Ascending aorta (tissue), 2 donors: ENCODE results near the gene MAST3. TPM values are rescaled to one million over a fixed set of nuclear protein-coding genes. Genes with fewer than 3 reads are reported as not detected.
A peak's percentile ranks its signal among the peaks of the same experiment; 100 is the strongest.

Experiments
- DNase-seq, 2 donors: peaks; one replicate each; pipeline ENCODE4 v3.0.0-alpha.2; 2019; ENCODE audit warnings: low spot score in 2 of 2
- H3K27ac ChIP-seq, 2 donors: fragments of 200-600 bp; sonication (generic); one replicate each; pipeline ENCODE4 v1.5.1; 2016 to 2017; ENCODE audit warnings: mild to moderate bottlenecking in 1 of 2
- H3K27me3 ChIP-seq: fragments of 200-600 bp; sonication (generic); one replicate; pipeline ENCODE4 v1.5.1; 2017
- H3K36me3 ChIP-seq, 2 donors: fragments of 200-600 bp; sonication (generic); one replicate each; pipeline ENCODE4 v1.5.1; 2016
- H3K4me1 ChIP-seq, 2 donors: fragments of 200-600 bp; sonication (generic); one replicate each; pipeline ENCODE4 v1.5.1; 2016 to 2017; ENCODE audit warnings: mild to moderate bottlenecking in 1 of 2
- H3K4me3 ChIP-seq, 2 donors: fragments of 200-600 bp; sonication (generic); one replicate each; pipeline ENCODE4 v1.5.1; 2016 to 2017; ENCODE audit warnings: mild to moderate bottlenecking in 1 of 2
- H3K9me3 ChIP-seq, 2 donors: fragments of 200-600 bp; sonication (generic); one replicate each; pipeline ENCODE4 v1.5.1; 2016
- CTCF ChIP-seq, 3 experiments: fragments of 200-600 bp in 2 of 3; fragments of 450-650 bp in 1 of 3; sonication (generic) in 2 of 3; IDR thresholded peaks; one replicate each; pipeline ENCODE4 v1.5.1; 2016 to 2019; ENCODE audit warnings: antibody characterized with exemption in 3 of 3, mild to moderate bottlenecking in 1 of 3, moderate library complexity in 1 of 3
- intact Hi-C: fragments of 100-400 bp; cut with DNase I; formaldehyde crosslinking; loops from one replicate; pipeline ENCODE4 v1.15.1; 2023
- total RNA-seq: library from RNA; depleted of rRNA; stranded (reverse); fragments of >200 nt; gene quantifications from one replicate; pipeline ENCODE4 v1.1.0, GENCODE V29; 2016

The MAST3 gene
- total RNA-seq, 1 donor from 2014 or later: 32.8 TPM

DNA sequence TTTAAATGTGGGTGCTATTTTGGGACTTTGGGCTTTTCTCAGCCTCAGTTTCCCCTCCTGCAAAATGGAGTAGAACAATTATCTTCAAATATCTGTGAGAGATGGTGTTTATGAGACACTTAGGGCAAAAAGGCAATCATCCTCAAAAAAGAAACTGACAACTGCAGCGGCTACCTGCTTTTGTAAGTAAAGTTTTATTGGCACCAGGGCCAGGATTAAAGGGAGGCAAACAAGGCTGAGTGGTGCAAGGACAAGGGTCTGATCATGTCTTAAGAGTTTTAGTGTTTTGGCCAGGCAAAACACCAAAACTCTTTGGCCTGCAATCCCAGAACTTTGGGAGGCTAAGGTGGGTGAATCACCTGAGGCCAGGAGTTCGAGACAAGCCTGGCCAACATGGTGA lies 1.3 kb upstream of the MAST3 start:
- H3K9me3 ChIP-seq: no peaks in the 10 kb centered on the region
- no peak for DNase-seq
- H3K27me3 ChIP-seq: no peaks in the 10 kb centered on the region
- H3K36me3 ChIP-seq: no peaks in the 10 kb centered on the region
- no peak overlapping the region for H3K27ac ChIP-seq
- intact Hi-C loops: no loop called here
- H3K4me1 ChIP-seq: peaks cover 6 to 34% of the 10 kb centered on the region in 2 donors
- TF ChIP-seq CTCF (IDR thresholded peaks at IDR 0.05): no peak
- no peak overlapping the region for H3K4me3 ChIP-seq

- H3K4me1 ChIP-seq: peaks cover 6 to 35% of the 10 kb centered on the region in 2 donors
- intact Hi-C loops: no loop called here
- H3K27me3 ChIP-seq: no peaks in the 10 kb centered on the region
- no peak for DNase-seq
- no peak for TF ChIP-seq CTCF (IDR thresholded peaks at IDR 0.05)
- H3K36me3 ChIP-seq: no peaks in the 10 kb centered on the region
- H3K4me3 ChIP-seq: peak overlapping the region; percentile 65 to 76
- peak overlapping the region in 1 of 2 donors; percentile 49 for H3K27ac ChIP-seq
- no peaks in the 10 kb centered on the region for H3K9me3 ChIP-seq
These were observed 664 bp downstream of the MAST3 start for GRCh38 chr19:18097993-18098890.

DNA sequence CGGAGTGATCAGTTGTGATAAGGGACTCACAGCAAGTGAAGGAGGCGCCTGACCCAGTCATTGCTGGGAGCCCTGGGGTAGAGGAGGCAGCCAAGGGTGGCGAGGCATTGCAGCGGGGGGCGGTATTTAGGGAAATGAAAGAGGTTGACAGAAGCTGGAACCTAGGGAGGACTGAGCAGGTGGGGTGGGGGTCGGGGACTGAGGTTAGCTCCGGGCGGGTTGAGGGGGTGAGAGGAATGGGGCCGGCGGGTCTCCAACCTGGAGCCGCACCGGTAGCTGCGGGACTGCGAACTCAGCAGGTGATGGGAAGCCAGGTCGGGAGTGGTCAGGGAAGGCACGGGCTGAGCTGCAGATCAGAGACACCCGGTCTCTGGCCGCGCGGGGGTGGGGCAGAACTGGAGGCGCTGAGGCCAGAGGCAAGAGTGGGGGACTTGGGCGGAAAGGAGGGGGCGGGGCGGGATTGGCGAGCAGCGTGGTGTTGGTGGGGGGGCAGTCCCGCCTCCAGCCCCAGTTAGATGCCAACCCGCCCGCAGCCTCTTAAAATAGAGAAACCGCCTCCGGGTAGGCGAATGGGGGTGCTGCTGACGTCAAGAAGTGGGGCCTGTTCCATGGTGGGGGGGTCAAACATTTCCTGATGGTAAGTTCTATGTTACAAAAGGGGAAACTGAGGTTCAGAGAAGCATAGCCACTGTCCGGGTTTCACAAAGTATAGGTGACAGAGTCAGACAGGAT lies 1.5 kb downstream of the MAST3 start:
- H3K27ac ChIP-seq: no peak overlapping the region
- H3K4me3 ChIP-seq: peak overlapping the region; percentile 39 to 76
- intact Hi-C loops: no loop called here
- no peak for TF ChIP-seq CTCF (IDR thresholded peaks at IDR 0.05)
- H3K9me3 ChIP-seq: no peaks in the 10 kb centered on the region
- H3K36me3 ChIP-seq: no peaks in the 10 kb centered on the region
- H3K27me3 ChIP-seq: no peaks in the 10 kb centered on the region
- peaks cover 9 to 38% of the 10 kb centered on the region in 2 donors for H3K4me1 ChIP-seq
- no peak for DNase-seq

DNA sequence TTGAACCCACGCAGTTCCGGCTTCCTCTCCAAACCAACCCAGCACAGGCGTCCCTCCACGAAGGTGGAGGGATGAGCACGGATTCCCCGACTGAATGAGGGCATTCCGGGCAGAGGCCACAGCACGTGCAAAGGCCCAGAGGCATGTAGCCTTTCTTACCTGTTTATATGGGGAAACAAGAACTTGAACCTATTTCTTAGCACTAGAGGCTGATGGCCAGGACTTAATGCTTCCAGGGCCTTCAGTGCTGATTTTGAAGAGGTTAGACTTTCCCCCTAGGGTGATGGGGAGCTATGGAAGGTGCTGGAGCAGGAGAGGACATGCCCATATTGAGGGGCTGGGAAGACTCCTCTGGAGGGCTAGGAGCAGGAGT lies 2.0 kb downstream of the MAST3 start:
- no peak for TF ChIP-seq CTCF (IDR thresholded peaks at IDR 0.05)
- Histone ChIP-seq H3K27me3 (no peaks in the 10 kb centered on the region), H3K4me1 (peaks cover 9 to 38% of the 10 kb centered on the region in 2 donors), H3K27ac (no peak overlapping the region), H3K36me3 (no peaks in the 10 kb centered on the region), H3K4me3 (peak overlapping the region in 1 of 2 donors; percentile 76), H3K9me3 (no peaks in the 10 kb centered on the region)
- DNase-seq: no peak
- intact Hi-C loops: no loop called here

- no peak overlapping the region for H3K4me3 ChIP-seq
- intact Hi-C loops: loop anchor here (5.0 to 10.0 kb wide), 2 partner anchors 93 to 314 kb away; partner anchors contain the start of genes ARRDC2 and SSBP4
- H3K4me1 ChIP-seq: peaks cover 9 to 35% of the 10 kb centered on the region in 2 donors
- H3K9me3 ChIP-seq: no peaks in the 10 kb centered on the region
- no peak overlapping the region for H3K27ac ChIP-seq
- no peak for DNase-seq
- no peak for TF ChIP-seq CTCF (IDR thresholded peaks at IDR 0.05)
- no peaks in the 10 kb centered on the region for H3K36me3 ChIP-seq
- H3K27me3 ChIP-seq: no peaks in the 10 kb centered on the region
These were observed 3.1 kb downstream of the MAST3 start for GRCh38 chr19:18100710-18101109.
